ENCODE measurements around the gene PDLIM5.

The PDLIM5 gene

DNA sequence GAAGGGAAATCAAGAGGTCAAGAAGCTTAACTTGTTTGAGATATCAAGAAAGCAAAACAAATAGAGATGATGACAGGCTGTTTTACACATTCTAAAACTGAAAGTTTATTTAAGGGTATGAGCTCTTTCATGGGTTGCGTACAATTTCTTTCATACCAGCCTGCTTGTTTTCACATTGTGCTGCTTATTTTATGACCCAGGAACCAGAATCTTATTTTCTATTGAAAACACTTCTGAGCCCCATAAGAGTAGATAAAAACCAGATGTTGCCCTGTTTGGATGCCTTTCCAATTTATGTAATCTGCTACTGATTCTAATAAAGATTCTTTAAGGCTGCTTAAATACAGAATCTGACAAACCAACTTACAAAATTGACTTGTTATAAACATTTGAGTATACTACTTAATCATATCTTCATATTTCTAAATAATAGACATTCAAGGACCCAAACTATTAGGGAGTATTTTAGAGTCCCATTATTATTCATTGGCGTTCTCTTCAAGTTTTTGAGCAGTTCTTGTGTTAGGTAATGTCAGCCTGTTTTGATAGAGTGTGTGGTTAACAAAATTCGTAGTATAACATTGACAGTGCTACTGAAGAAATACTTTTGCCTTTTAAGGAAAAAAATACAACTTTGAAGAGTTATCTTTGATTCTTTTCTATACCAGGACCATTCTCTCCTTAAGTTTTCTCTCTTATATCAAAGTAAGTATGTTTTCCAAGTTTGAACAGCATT, 74.4 kb downstream of the PDLIM5 start:
- no peak overlapping the region for H3K4me3 ChIP-seq
- TF ChIP-seq, protein P1, sequence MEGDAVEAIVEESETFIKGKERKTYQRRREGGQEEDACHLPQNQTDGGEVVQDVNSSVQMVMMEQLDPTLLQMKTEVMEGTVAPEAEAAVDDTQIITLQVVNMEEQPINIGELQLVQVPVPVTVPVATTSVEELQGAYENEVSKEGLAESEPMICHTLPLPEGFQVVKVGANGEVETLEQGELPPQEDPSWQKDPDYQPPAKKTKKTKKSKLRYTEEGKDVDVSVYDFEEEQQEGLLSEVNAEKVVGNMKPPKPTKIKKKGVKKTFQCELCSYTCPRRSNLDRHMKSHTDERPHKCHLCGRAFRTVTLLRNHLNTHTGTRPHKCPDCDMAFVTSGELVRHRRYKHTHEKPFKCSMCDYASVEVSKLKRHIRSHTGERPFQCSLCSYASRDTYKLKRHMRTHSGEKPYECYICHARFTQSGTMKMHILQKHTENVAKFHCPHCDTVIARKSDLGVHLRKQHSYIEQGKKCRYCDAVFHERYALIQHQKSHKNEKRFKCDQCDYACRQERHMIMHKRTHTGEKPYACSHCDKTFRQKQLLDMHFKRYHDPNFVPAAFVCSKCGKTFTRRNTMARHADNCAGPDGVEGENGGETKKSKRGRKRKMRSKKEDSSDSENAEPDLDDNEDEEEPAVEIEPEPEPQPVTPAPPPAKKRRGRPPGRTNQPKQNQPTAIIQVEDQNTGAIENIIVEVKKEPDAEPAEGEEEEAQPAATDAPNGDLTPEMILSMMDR (IDR thresholded peaks at IDR 0.05) = no peak
- DNase-seq (ENCODE audit: low spot score) = no peak
- H3K27ac ChIP-seq = peak overlapping the region; percentile 64 to 72

DNA sequence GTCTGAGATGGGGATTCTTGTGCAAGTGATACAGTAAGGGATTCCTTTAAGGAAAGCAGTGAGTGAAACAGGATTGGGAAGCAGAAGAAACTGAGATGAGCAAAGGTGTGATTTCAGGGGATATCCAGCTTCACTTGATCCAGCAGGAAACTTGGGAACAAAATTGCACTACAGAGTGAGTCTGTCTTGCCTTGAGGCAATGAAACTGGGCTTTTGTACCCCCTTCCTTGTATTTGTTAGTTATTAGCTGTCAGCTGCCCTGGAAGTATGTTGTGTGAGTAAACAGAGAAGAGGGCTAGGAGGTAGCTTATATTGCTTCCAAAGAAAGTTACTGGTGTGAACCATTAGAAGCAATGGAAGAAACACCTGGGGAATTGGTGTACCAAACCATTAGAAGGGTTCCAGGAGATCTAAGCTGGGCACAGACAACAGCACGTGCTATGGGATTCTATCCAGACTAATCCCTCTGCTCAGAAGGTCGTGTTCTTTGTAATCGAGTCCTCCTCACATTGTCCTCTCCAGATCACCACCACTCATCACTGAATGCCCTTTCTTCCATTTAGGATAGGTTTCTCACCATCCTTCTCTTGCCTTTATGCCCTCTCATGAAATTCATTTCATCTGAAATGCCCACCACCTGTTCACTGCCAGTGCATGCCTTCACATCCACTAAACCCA, 76.0 kb downstream of the PDLIM5 start:
- peak overlapping the region; percentile 64 to 72 for H3K27ac ChIP-seq
- TF ChIP-seq, protein P1 (IDR thresholded peaks at IDR 0.05) = no peak
- no peak overlapping the region for H3K4me3 ChIP-seq
- no peak for DNase-seq (ENCODE audit: low spot score)

DNA sequence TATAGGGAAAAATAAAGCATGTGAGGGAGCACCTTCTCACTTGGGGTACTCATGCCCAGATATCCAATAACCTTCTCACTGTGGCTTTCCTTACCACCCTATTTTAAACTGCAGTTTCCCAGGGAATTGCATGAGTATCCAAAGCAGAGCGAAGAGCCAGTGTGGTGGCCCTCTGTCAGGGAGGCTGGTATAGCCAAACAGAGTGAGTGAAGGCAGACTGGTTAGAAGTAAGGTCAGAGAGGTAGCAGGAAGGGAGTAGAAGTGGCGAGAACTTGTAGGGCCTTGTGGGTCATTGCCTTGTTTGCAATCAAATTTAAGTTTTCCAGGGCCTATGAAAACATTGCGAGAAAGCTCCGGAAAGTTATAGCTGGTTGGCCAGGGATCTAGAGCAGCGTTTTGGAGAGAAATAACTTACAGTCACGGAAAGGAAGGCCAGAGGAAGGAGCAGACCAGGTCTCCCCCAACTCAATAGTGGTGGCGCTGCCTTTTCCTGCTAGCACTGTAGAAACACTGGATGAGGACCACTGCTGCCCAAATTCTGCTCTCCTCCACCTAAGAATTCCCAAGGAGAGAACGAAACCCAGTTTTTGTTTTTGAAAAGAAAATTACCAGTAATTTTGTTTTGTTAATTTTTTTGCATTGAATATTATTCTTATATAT, 77.2 kb downstream of the PDLIM5 start:
- Histone ChIP-seq H3K4me3 (peak overlapping the region; percentile 27), H3K27ac (peak overlapping the region; percentile 51 to 64)
- TF ChIP-seq, protein P1 (IDR thresholded peaks at IDR 0.05) = no peak
- DNase-seq (ENCODE audit: low spot score) = no peak

DNA sequence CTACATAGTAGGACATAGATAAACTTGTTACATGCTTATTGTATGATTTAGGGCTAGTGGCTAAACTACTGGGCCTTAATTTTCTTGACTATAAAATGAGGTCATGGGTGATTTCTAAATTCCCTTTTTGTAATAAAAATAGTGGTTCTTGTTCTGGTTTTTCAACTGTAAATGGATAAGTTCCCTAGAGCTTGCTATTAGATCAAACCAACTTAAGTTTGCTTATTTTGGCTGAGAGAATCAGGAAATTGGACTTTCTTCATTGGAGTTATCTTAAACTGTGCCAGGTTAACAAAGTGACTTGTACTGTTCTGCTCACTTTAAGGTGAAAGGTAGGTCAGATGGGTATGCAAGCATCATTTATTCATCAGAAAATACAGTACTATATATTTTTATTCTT, 78.3 kb downstream of the PDLIM5 start:
- TF ChIP-seq, protein P1 (IDR thresholded peaks at IDR 0.05) = no peak
- DNase-seq (ENCODE audit: low spot score) = no peak
- peak overlapping the region in 1 of 2 donors; percentile 51 for H3K27ac ChIP-seq

DNA sequence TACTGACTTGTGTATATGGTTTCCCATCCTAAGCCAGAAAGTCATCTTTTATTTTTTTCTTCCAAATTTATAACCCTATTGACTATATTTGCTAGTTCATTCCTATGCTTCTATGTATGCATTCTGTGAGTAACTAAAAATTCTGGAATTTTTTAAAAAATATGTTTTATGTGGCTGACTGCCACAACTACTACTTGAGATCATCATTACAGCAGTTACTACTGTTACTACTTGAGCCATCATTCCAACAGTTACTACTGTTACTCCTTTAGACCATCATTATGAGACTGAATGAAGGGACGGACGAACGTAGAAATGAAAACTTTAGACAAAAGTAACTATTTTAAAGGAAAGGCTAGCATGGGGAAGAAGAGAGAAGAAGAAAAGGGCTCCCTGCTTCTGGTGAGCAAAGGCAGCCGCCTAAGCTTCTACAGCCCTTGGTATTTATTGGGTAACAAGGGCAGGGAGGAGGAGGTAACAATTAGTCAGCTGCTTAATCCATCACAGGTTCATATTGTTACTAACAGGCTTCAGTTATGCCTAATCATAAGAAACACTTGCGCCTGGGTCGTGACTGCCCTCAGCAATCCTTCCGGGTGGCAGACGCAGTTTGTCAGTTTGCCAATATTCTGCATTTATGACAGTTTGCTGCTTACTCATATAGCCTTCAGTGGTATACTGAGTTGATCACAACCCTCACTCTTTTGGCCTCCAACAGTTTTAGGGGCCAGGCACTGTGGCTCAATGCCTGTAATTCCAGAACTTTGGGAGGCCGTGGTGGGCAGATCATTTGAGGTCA, 80.4 kb downstream of the PDLIM5 start:
- TF ChIP-seq, protein P1 (IDR thresholded peaks at IDR 0.05) = no peak
- no peak overlapping the region for H3K4me3 ChIP-seq
- DNase-seq (ENCODE audit: low spot score) = no peak
- peak overlapping the region; percentile 12 to 51 for H3K27ac ChIP-seq

More for the DNA sequence above, 78.3 kb downstream of the PDLIM5 start:
- H3K4me3 ChIP-seq = no peak overlapping the region

DNA sequence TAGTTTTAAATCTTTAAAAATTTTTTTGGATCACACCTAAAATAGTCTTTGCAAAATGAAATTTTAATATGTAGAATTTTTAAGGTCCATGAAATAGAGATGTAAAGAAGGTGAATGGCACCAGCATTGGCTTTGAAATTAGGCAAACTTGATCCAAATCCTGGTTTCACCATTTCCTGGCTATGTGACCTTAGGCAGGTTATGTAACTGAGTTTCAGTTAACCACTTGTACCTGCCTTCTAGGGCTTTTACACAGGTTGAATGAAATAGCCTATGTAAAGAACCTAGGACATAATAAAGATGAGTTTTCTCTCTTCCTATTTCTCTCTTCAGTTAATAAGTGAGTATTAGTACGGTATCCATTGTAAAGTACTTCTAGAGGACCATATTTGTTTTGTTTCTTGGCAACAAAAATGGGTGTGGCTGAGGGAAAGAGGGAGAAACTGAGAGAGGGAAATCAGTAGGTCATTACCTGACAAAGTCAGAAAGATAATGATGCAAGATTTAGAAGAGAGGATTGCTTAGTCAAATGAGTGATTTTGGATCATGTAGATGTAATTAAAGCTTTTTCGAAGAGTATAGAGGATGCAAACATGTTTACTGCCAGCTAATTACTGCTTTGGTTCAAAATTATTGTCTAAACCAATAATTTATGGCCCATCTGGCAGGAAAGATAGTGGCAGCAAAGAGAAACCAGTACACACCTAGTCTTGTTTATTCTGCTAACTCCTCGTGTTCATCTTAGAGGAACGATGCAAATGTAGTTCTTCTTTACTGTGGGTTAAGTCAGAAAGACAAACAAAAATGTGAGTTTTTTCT, 81.9 kb downstream of the PDLIM5 start:
- DNase-seq (ENCODE audit: low spot score) = no peak
- no peak overlapping the region for H3K4me3 ChIP-seq
- TF ChIP-seq, protein P1 (IDR thresholded peaks at IDR 0.05) = no peak
- peak overlapping the region in 1 of 2 donors; percentile 53 for H3K27ac ChIP-seq

All from coronary artery (tissue), 2 donors.